CD14-positive monocyte (primary cell): ENCODE measurements around the gene WAC. TPM values are rescaled to one million over a fixed set of nuclear protein-coding genes. Genes with fewer than 3 reads are reported as not detected.

ENCODE experiments used
- DNase-seq, 3 donors: peaks; one replicate each; pipeline ENCODE4 v3.0.0-alpha.2; 2011 to 2022
- H2AFZ ChIP-seq: 2 replicates; pipeline ENCODE4 v1.6.0; 2012; ENCODE audit warnings: mild to moderate bottlenecking, low read depth, low read length, inconsistent platforms; ENCODE audit not compliant: insufficient read depth, poor library complexity, severe bottlenecking
- H3K27ac ChIP-seq, 2 donors: 1 replicate in 1 of 2; 2 replicates in 1 of 2; pipeline ENCODE4 v1.5.1; 2012 to 2013; ENCODE audit warnings: low read length in 2 of 2, control low read depth in 1 of 2, inconsistent platforms in 1 of 2, low read depth in 1 of 2, mild to moderate bottlenecking in 1 of 2
- H3K27me3 ChIP-seq, 2 donors: one replicate each; pipeline versions ENCODE4 v1.6.0 to v1.6.1; 2011 to 2013; ENCODE audit warnings: low read length in 2 of 2; ENCODE audit not compliant: control insufficient read depth in 2 of 2, insufficient read depth in 2 of 2
- H3K36me3 ChIP-seq, 2 donors: replicated peaks in 1 of 2; 1 replicate in 1 of 2; 2 replicates in 1 of 2; pipeline versions ENCODE4 v1.5.1 to v1.6.1; 2012 to 2013; ENCODE audit warnings: low read length in 2 of 2, control low read depth in 1 of 2, inconsistent platforms in 1 of 2, mild to moderate bottlenecking in 1 of 2; ENCODE audit not compliant: insufficient read depth in 2 of 2, control insufficient read depth in 1 of 2
- H3K4me1 ChIP-seq, 2 donors: 1 replicate in 1 of 2; 2 replicates in 1 of 2; pipeline versions ENCODE4 v1.5.1 to v1.6.1; 2012 to 2013; ENCODE audit warnings: low read length in 2 of 2, control low read depth in 1 of 2, inconsistent platforms in 1 of 2, mild to moderate bottlenecking in 1 of 2, moderate library complexity in 1 of 2; ENCODE audit not compliant: insufficient read depth in 2 of 2, control insufficient read depth in 1 of 2
- H3K4me2 ChIP-seq: replicated peaks from 2 replicates; pipeline ENCODE3; 2012; ENCODE audit warnings: low read length, moderate library complexity, mild to moderate bottlenecking; ENCODE audit not compliant: poor library complexity, severe bottlenecking; ENCODE audit errors: extremely low read depth
- H3K4me3 ChIP-seq, 3 experiments: fragments of 200-600 bp in 1 of 3; sonication (generic) in 1 of 3; replicated peaks in 1 of 3; 1 replicate in 2 of 3; 2 replicates in 1 of 3; pipeline ENCODE4 v1.5.1; 2011 to 2013; ENCODE audit warnings: low read length in 3 of 3, mild to moderate bottlenecking in 3 of 3, control low read depth in 2 of 3, low read depth in 2 of 3, inconsistent platforms in 1 of 3, moderate library complexity in 1 of 3
- H3K79me2 ChIP-seq: 2 replicates; pipeline ENCODE4 v1.6.0; 2012; ENCODE audit warnings: mild to moderate bottlenecking, control low read depth, inconsistent platforms, low read length, moderate library complexity; ENCODE audit not compliant: insufficient read depth
- H3K9ac ChIP-seq: 2 replicates; pipeline ENCODE4 v1.6.0; 2017; ENCODE audit warnings: low read length, mild to moderate bottlenecking; ENCODE audit not compliant: insufficient read depth, poor library complexity, severe bottlenecking
- H3K9me3 ChIP-seq, 2 donors: replicated peaks in 1 of 2; 1 replicate in 1 of 2; 2 replicates in 1 of 2; pipeline versions ENCODE4 v1.5.1 to v1.6.1; 2012 to 2013; ENCODE audit warnings: low read length in 2 of 2, control low read depth in 1 of 2; ENCODE audit not compliant: control insufficient read depth in 1 of 2, insufficient read depth in 1 of 2
- H4K20me1 ChIP-seq: 2 replicates; pipeline ENCODE4 v1.6.0; 2012; ENCODE audit warnings: mild to moderate bottlenecking, low read length, control low read depth, moderate library complexity; ENCODE audit not compliant: insufficient read depth
- H3K27ac Mint-ChIP-seq, 7 donors: one replicate each; pipeline ENCODE4 v1.8.0; 2020; ENCODE audit warnings: mild to moderate bottlenecking in 7 of 7, mixed read lengths in 7 of 7, moderate library complexity in 6 of 7, inconsistent platforms in 2 of 7
- H3K27me3 Mint-ChIP-seq, 3 donors: one replicate each; pipeline ENCODE4 v1.8.0; 2021 to 2022; ENCODE audit warnings: low read depth in 3 of 3, mild to moderate bottlenecking in 3 of 3, mixed read lengths in 3 of 3, moderate library complexity in 3 of 3, inconsistent platforms in 1 of 3
- H3K36me3 Mint-ChIP-seq, 2 donors: one replicate each; pipeline ENCODE4 v1.8.0; 2020; ENCODE audit warnings: mixed read lengths in 2 of 2, inconsistent platforms in 1 of 2, mild to moderate bottlenecking in 1 of 2
- H3K4me1 Mint-ChIP-seq: one replicate; pipeline ENCODE4 v1.8.0; 2020; ENCODE audit warnings: mild to moderate bottlenecking, mixed read lengths
- H3K4me3 Mint-ChIP-seq, 2 donors: one replicate each; pipeline ENCODE4 v1.8.0; 2020; ENCODE audit warnings: mild to moderate bottlenecking in 2 of 2, mixed read lengths in 2 of 2, moderate library complexity in 1 of 2
- H3K9me3 Mint-ChIP-seq, 7 donors: one replicate each; pipeline ENCODE4 v1.8.0; 2020 to 2022; ENCODE audit warnings: mixed read lengths in 7 of 7, mild to moderate bottlenecking in 6 of 7, moderate library complexity in 6 of 7, inconsistent platforms in 2 of 7
- WGBS: methylation state at CpG from one replicate; pipeline ENCODE4 v1.1.5; 2013; ENCODE audit warnings: missing lambda C conversion rate; ENCODE audit not compliant: insufficient coverage; 5-methylcytosine and 5-hydroxymethylcytosine counted together
- intact Hi-C, 2 donors: fragments of 100-400 bp; cut with micrococcal nuclease; formaldehyde crosslinking; loops; one replicate each; pipeline versions ENCODE4 v1.15.0 to v1.15.1; 2023
- polyA plus RNA-seq, 3 donors: library from polyadenylated mRNA; depleted of rRNA in 1 of 3; unstranded in 2 of 3; stranded (reverse) in 1 of 3; fragments of 300-500 nt in 2 of 3; fragments of >200 nt in 1 of 3; fragmentation: Illumina TruSeq in 2 of 3; gene quantifications; 1 replicate in 2 of 3; 2 replicates in 1 of 3; pipeline ENCODE4 v1.2.3, GENCODE V29; 2012 to 2021
- TF ChIP-seq, protein P1 (sequence below): fragments of 200-600 bp; IDR thresholded peaks from one replicate; pipeline ENCODE4 v1.8.0; 2022; ENCODE audit warnings: antibody characterized with exemption, mild to moderate bottlenecking

WAC gene
- polyA plus RNA-seq, 3 donors: 46.7 to 80.8 (median 67.9) TPM

DNA sequence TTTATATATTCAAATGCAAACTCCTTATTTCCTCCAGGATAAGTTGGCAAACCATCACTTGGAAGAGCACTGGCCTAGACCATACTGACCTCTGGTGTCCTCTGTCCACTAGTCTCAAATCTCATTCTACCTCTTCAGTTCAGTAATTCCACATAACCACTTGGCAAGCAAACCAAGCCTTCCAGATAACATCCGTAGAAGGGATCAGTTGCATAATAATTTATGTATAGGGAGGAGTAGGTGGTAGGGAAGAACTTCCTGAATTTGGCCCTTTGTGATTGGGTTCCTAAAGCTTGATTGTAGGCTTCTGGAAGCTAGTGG lies 55.0 kb downstream of the WAC start:
- H3K4me3 ChIP-seq: peak overlapping the region in 1 of 3 experiments; percentile 0
- H3K9me3 ChIP-seq: no peaks in the 10 kb centered on the region
- peak overlapping the region; percentile 26 for H3K4me2 ChIP-seq
- Mint-ChIP-seq H3K27ac (peak overlapping the region; percentile 60 to 90 (median 80)), H3K36me3 (peaks cover 63 to 79% of the 10 kb centered on the region in 2 donors), H3K4me3 (no peak overlapping the region), H3K4me1 (peaks cover 25% of the 10 kb centered on the region), H3K27me3 (peaks cover 0 to 1% (median 0%) of the 10 kb centered on the region in 3 donors), H3K9me3 (peaks cover 0 to 2% (median 0%) of the 10 kb centered on the region in 7 donors)
- H3K9ac ChIP-seq: no peak overlapping the region
- no peaks in the 10 kb centered on the region for H3K27me3 ChIP-seq
- peak overlapping the region in 1 of 2 donors; percentile 47 for H3K27ac ChIP-seq
- peaks cover 98% of the 10 kb centered on the region for H3K79me2 ChIP-seq
- H3K36me3 ChIP-seq: peaks cover 78 to 85% of the 10 kb centered on the region in 2 donors
- peaks cover 21 to 30% of the 10 kb centered on the region in 2 donors for H3K4me1 ChIP-seq
- DNase-seq: peak in 2 of 3 donors; percentile 25 to 36
- H2AFZ ChIP-seq: no peak overlapping the region
- intact Hi-C loops: loop anchor here in 1 of 2 donors (10.0 kb wide), 1 partner anchor 53 kb away; the partner anchor contains the start of gene WAC
- 0% methylated on average over 1 of the region's 1 CpG for WGBS
- TF ChIP-seq, protein P1, sequence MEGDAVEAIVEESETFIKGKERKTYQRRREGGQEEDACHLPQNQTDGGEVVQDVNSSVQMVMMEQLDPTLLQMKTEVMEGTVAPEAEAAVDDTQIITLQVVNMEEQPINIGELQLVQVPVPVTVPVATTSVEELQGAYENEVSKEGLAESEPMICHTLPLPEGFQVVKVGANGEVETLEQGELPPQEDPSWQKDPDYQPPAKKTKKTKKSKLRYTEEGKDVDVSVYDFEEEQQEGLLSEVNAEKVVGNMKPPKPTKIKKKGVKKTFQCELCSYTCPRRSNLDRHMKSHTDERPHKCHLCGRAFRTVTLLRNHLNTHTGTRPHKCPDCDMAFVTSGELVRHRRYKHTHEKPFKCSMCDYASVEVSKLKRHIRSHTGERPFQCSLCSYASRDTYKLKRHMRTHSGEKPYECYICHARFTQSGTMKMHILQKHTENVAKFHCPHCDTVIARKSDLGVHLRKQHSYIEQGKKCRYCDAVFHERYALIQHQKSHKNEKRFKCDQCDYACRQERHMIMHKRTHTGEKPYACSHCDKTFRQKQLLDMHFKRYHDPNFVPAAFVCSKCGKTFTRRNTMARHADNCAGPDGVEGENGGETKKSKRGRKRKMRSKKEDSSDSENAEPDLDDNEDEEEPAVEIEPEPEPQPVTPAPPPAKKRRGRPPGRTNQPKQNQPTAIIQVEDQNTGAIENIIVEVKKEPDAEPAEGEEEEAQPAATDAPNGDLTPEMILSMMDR: no peak
- peaks cover 100% of the 10 kb centered on the region for H4K20me1 ChIP-seq

DNA sequence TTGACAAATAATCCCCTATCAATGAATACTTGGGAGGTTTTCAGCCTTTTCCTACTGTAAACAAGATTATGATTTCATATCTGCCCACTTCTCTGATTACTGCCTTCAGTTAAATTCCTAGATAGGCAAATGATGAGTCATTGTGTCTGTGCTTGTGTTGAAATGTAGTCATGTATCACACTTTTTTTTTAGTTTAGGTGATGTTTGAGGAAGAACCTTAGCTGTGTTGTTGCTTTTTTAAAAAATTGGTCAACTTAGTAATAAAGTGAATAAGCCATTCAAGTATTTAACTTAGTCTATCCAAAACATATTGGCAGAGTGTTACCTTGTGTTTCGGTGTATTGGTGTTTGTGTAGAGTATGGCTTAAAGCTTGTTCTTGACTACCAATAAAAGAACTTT lies 60.0 kb downstream of the WAC start:
- peak overlapping the region; percentile 73 to 92 (median 88) for H3K27ac Mint-ChIP-seq
- TF ChIP-seq, protein P1: no peak
- peaks cover 17% of the 10 kb centered on the region for H3K4me1 Mint-ChIP-seq
- H3K27me3 Mint-ChIP-seq: no peaks in the 10 kb centered on the region
- no peak overlapping the region for H3K4me2 ChIP-seq
- H3K4me3 Mint-ChIP-seq: no peak overlapping the region
- no peak overlapping the region for H3K9ac ChIP-seq
- no peak overlapping the region for H3K27ac ChIP-seq
- DNase-seq: peak; percentile 40 to 79 (median 76)
- peaks cover 100% of the 10 kb centered on the region for H3K79me2 ChIP-seq
- H4K20me1 ChIP-seq: peaks cover 100% of the 10 kb centered on the region
- H3K4me1 ChIP-seq: peaks cover 8 to 15% of the 10 kb centered on the region in 2 donors
- H3K9me3 Mint-ChIP-seq: peaks cover 0 to 2% (median 0%) of the 10 kb centered on the region in 7 donors
- H2AFZ ChIP-seq: no peak overlapping the region
- H3K27me3 ChIP-seq: no peaks in the 10 kb centered on the region
- intact Hi-C loops: no loop called here
- peaks cover 80 to 97% of the 10 kb centered on the region in 2 donors for H3K36me3 ChIP-seq
- H3K9me3 ChIP-seq: no peaks in the 10 kb centered on the region
- H3K36me3 Mint-ChIP-seq: peaks cover 70 to 73% of the 10 kb centered on the region in 2 donors
- WGBS: no CpG with 5 or more reads among the region's 1 CpG
- H3K4me3 ChIP-seq: no peak overlapping the region
